CD4-positive, alpha-beta T cell treated with Interleukin-6 for 4 hours (primary cell): ENCODE measurements around the gene HSPA2.
A peak's percentile ranks its signal among the peaks of the same experiment; 100 is the strongest.

ENCODE experiments used
- DNase-seq: peaks from one replicate; pipeline ENCODE4 v3.0.0-alpha.2; 2020; ENCODE audit warnings: mixed read lengths

The HSPA2 gene

GRCh38 chr14:64540208-64541202, at the start of gene HSPA2:
Gene HSPA2, plus strand, starts transcription at chr14:64540741. Its CDS starts 109 bp downstream, at chr14:64540850.
- DNase-seq = peak; percentile 94

GRCh38 chr14:64491637-64492036, 48.9 kb upstream of the HSPA2 start:
- no peak for DNase-seq

- no peak for DNase-seq
Observed at GRCh38 chr14:64493455-64493854, 47.1 kb upstream of the HSPA2 start.

GRCh38 chr14:64495252-64495651, 45.3 kb upstream of the HSPA2 start:
- no peak for DNase-seq

GRCh38 chr14:64496764-64497163, 43.8 kb upstream of the HSPA2 start:
- DNase-seq = no peak

- DNase-seq = no peak
Observed at GRCh38 chr14:64500088-64500487, 40.5 kb upstream of the HSPA2 start.

GRCh38 chr14:64501411-64502171, 39.0 kb upstream of the HSPA2 start:
- DNase-seq = peak; percentile 14

GRCh38 chr14:64502456-64502855, 38.1 kb upstream of the HSPA2 start:
- peak; percentile 29 for DNase-seq

- DNase-seq = peak; percentile 50
Observed at GRCh38 chr14:64502887-64503433, 37.6 kb upstream of the HSPA2 start.

GRCh38 chr14:64503434-64504309, 36.9 kb upstream of the HSPA2 start, which contains the start of gene ZBTB25:
Gene ZBTB25, minus strand, starts transcription at chr14:64503838. Its CDS starts 13,305 bp downstream, at chr14:64490533.
- peak; percentile 95 for DNase-seq

GRCh38 chr14:64504310-64504896, 36.1 kb upstream of the HSPA2 start, which contains the start of gene ZBTB1:
Gene ZBTB1, plus strand, starts transcription at chr14:64504770. Its CDS starts 16,735 bp downstream, at chr14:64521505.
- DNase-seq = peak; percentile 84

GRCh38 chr14:64504897-64505794, 35.4 kb upstream of the HSPA2 start:
- DNase-seq = peak; percentile 87

- DNase-seq = no peak
Observed at GRCh38 chr14:64506721-64507120, 33.8 kb upstream of the HSPA2 start.

- peak; percentile 48 for DNase-seq
Observed at GRCh38 chr14:64507376-64508156, 33.0 kb upstream of the HSPA2 start.

- no peak for DNase-seq
Observed at GRCh38 chr14:64508215-64508776, 32.2 kb upstream of the HSPA2 start.

GRCh38 chr14:64509036-64509435, 31.5 kb upstream of the HSPA2 start:
- DNase-seq = no peak

GRCh38 chr14:64510825-64511671, 29.5 kb upstream of the HSPA2 start:
- DNase-seq = peak; percentile 77

- no peak for DNase-seq
Observed at GRCh38 chr14:64513271-64513670, 27.3 kb upstream of the HSPA2 start.
